ENCODE data around the gene PDIA4.
"Not testable (repeated sequence)": the region's sequence is repeated elsewhere in the genome, so short reads cannot be mapped to it uniquely, and the experiment has no call there.

DNA sequence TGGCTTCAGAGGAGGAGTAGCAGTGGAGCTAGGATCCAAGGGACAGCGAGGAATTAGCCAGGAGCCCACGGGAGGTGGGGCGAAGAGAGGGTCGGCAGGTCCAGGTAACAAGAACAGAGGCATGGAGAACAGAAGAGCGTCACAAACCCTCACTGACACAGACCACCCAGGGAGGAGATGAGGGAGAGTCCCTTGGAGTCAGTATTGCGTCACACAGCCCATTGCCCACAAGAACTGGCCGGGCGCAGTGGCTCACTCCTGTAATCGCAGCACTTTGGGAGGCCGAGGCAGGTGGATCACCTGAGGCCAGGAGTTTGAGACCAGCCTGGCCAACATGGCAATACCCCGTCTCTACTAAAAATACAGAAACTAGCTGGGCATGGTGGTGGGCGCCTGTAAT, 15.6 kb downstream of the PDIA4 start:
- TF ChIP-seq, protein P1, sequence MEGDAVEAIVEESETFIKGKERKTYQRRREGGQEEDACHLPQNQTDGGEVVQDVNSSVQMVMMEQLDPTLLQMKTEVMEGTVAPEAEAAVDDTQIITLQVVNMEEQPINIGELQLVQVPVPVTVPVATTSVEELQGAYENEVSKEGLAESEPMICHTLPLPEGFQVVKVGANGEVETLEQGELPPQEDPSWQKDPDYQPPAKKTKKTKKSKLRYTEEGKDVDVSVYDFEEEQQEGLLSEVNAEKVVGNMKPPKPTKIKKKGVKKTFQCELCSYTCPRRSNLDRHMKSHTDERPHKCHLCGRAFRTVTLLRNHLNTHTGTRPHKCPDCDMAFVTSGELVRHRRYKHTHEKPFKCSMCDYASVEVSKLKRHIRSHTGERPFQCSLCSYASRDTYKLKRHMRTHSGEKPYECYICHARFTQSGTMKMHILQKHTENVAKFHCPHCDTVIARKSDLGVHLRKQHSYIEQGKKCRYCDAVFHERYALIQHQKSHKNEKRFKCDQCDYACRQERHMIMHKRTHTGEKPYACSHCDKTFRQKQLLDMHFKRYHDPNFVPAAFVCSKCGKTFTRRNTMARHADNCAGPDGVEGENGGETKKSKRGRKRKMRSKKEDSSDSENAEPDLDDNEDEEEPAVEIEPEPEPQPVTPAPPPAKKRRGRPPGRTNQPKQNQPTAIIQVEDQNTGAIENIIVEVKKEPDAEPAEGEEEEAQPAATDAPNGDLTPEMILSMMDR (IDR thresholded peaks at IDR 0.05) = not testable (repeated sequence)
- TF ChIP-seq, protein P2, sequence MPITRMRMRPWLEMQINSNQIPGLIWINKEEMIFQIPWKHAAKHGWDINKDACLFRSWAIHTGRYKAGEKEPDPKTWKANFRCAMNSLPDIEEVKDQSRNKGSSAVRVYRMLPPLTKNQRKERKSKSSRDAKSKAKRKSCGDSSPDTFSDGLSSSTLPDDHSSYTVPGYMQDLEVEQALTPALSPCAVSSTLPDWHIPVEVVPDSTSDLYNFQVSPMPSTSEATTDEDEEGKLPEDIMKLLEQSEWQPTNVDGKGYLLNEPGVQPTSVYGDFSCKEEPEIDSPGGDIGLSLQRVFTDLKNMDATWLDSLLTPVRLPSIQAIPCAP (CRISPR knock-in tag; IDR thresholded peaks at IDR 0.05) = not testable (repeated sequence)
- TF ChIP-seq, protein P3, sequence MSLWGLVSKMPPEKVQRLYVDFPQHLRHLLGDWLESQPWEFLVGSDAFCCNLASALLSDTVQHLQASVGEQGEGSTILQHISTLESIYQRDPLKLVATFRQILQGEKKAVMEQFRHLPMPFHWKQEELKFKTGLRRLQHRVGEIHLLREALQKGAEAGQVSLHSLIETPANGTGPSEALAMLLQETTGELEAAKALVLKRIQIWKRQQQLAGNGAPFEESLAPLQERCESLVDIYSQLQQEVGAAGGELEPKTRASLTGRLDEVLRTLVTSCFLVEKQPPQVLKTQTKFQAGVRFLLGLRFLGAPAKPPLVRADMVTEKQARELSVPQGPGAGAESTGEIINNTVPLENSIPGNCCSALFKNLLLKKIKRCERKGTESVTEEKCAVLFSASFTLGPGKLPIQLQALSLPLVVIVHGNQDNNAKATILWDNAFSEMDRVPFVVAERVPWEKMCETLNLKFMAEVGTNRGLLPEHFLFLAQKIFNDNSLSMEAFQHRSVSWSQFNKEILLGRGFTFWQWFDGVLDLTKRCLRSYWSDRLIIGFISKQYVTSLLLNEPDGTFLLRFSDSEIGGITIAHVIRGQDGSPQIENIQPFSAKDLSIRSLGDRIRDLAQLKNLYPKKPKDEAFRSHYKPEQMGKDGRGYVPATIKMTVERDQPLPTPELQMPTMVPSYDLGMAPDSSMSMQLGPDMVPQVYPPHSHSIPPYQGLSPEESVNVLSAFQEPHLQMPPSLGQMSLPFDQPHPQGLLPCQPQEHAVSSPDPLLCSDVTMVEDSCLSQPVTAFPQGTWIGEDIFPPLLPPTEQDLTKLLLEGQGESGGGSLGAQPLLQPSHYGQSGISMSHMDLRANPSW (CRISPR knock-in tag; conservative IDR thresholded peaks at IDR 0.05; ENCODE audit: low read depth) = not testable (repeated sequence)
- TF ChIP-seq, protein P4, sequence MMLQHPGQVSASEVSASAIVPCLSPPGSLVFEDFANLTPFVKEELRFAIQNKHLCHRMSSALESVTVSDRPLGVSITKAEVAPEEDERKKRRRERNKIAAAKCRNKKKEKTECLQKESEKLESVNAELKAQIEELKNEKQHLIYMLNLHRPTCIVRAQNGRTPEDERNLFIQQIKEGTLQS (CRISPR knock-in tag; conservative IDR thresholded peaks at IDR 0.05) = not testable (repeated sequence)
- TF ChIP-seq GABPB1 (CRISPR knock-in tag; IDR thresholded peaks at IDR 0.05); CREB1 (CRISPR knock-in tag; IDR thresholded peaks at IDR 0.05); JAZF1 (CRISPR knock-in tag; IDR thresholded peaks at IDR 0.05); FOXP1 (CRISPR knock-in tag; IDR thresholded peaks at IDR 0.05; ENCODE audit: borderline replicate concordance); ETV6 (CRISPR knock-in tag; IDR thresholded peaks at IDR 0.05); NFE2L1 (CRISPR knock-in tag; IDR thresholded peaks at IDR 0.05); JUN (CRISPR knock-in tag; IDR thresholded peaks at IDR 0.05): not testable (repeated sequence)
- TF ChIP-seq, protein P5, sequence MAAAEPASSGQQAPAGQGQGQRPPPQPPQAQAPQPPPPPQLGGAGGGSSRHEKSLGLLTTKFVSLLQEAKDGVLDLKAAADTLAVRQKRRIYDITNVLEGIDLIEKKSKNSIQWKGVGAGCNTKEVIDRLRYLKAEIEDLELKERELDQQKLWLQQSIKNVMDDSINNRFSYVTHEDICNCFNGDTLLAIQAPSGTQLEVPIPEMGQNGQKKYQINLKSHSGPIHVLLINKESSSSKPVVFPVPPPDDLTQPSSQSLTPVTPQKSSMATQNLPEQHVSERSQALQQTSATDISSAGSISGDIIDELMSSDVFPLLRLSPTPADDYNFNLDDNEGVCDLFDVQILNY (CRISPR knock-in tag; IDR thresholded peaks at IDR 0.05) = not testable (repeated sequence)
- TF ChIP-seq, protein P6, sequence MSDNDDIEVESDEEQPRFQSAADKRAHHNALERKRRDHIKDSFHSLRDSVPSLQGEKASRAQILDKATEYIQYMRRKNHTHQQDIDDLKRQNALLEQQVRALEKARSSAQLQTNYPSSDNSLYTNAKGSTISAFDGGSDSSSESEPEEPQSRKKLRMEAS (CRISPR knock-in tag; IDR thresholded peaks at IDR 0.05) = not testable (repeated sequence)
- TF ChIP-seq, protein P7, sequence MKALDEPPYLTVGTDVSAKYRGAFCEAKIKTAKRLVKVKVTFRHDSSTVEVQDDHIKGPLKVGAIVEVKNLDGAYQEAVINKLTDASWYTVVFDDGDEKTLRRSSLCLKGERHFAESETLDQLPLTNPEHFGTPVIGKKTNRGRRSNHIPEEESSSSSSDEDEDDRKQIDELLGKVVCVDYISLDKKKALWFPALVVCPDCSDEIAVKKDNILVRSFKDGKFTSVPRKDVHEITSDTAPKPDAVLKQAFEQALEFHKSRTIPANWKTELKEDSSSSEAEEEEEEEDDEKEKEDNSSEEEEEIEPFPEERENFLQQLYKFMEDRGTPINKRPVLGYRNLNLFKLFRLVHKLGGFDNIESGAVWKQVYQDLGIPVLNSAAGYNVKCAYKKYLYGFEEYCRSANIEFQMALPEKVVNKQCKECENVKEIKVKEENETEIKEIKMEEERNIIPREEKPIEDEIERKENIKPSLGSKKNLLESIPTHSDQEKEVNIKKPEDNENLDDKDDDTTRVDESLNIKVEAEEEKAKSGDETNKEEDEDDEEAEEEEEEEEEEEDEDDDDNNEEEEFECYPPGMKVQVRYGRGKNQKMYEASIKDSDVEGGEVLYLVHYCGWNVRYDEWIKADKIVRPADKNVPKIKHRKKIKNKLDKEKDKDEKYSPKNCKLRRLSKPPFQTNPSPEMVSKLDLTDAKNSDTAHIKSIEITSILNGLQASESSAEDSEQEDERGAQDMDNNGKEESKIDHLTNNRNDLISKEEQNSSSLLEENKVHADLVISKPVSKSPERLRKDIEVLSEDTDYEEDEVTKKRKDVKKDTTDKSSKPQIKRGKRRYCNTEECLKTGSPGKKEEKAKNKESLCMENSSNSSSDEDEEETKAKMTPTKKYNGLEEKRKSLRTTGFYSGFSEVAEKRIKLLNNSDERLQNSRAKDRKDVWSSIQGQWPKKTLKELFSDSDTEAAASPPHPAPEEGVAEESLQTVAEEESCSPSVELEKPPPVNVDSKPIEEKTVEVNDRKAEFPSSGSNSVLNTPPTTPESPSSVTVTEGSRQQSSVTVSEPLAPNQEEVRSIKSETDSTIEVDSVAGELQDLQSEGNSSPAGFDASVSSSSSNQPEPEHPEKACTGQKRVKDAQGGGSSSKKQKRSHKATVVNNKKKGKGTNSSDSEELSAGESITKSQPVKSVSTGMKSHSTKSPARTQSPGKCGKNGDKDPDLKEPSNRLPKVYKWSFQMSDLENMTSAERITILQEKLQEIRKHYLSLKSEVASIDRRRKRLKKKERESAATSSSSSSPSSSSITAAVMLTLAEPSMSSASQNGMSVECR (CRISPR knock-in tag; IDR thresholded peaks at IDR 0.05; ENCODE audit: borderline replicate concordance) = not testable (repeated sequence)
